Keratinocyte (primary cell): Measurements from ENCODE around the gene TMEM120B. TPM values are rescaled to one million over a fixed set of nuclear protein-coding genes. Genes with fewer than 3 reads are reported as not detected.

Experiments used
- DNase-seq: peaks from one replicate; pipeline ENCODE4 v3.0.0-alpha.2; 2011; ENCODE audit warnings: low read depth, missing footprints, low spot score
- FAIRE-seq: peaks from 2 replicates; lab custom pipeline; 2011; peaks lifted over from hg19 to GRCh38; lab: Jason Lieb, UNC
- H2AFZ ChIP-seq: 2 replicates; pipeline ENCODE4 v1.6.0; 2012; ENCODE audit warnings: low read length, control low read depth, inconsistent platforms; ENCODE audit not compliant: control insufficient read depth
- H3K27ac ChIP-seq: 2 replicates; pipeline ENCODE4 v1.5.1; 2011; ENCODE audit warnings: low read length; ENCODE audit not compliant: control insufficient read depth, insufficient read depth
- H3K27me3 ChIP-seq: 3 replicates; pipeline ENCODE4 v1.6.0; 2011; ENCODE audit warnings: low read length; ENCODE audit not compliant: control insufficient read depth, insufficient read depth; ENCODE audit errors: extremely low read depth
- H3K36me3 ChIP-seq, 2 experiments: 2 replicates in 1 of 2; 3 replicates in 1 of 2; pipeline ENCODE4 v1.5.1; 2011; ENCODE audit warnings: low read length in 2 of 2, mild to moderate bottlenecking in 1 of 2; ENCODE audit not compliant: control insufficient read depth in 2 of 2, insufficient read depth in 2 of 2; ENCODE audit errors: extremely low read depth in 1 of 2
- H3K4me1 ChIP-seq: 3 replicates; pipeline ENCODE4 v1.5.1; 2011; ENCODE audit warnings: low read length; ENCODE audit not compliant: control insufficient read depth, insufficient read depth; ENCODE audit errors: extremely low read depth
- H3K4me2 ChIP-seq: 3 replicates; pipeline ENCODE4 v1.6.0; 2011; ENCODE audit warnings: low read depth, low read length; ENCODE audit not compliant: control insufficient read depth, insufficient read depth; ENCODE audit errors: extremely low read depth
- H3K4me3 ChIP-seq, 3 experiments: fragments of 200-600 bp in 1 of 3; sonication (generic) in 1 of 3; 2 replicates in 2 of 3; 3 replicates in 1 of 3; pipeline ENCODE4 v1.5.1; 2011 to 2016; ENCODE audit warnings: low read length in 3 of 3, mild to moderate bottlenecking in 3 of 3, control low read depth in 2 of 3, inconsistent platforms in 1 of 3, low read depth in 1 of 3, mixed read lengths in 1 of 3, mixed run types in 1 of 3, moderate library complexity in 1 of 3; ENCODE audit not compliant: control insufficient read depth in 2 of 3, insufficient read depth in 2 of 3; ENCODE audit errors: extremely low read depth in 1 of 3
- H3K79me2 ChIP-seq: 2 replicates; pipeline ENCODE4 v1.6.0; 2012; ENCODE audit warnings: low read length; ENCODE audit not compliant: control insufficient read depth, insufficient read depth
- H3K9ac ChIP-seq: 3 replicates; pipeline ENCODE4 v1.6.0; 2011; ENCODE audit warnings: low read length; ENCODE audit not compliant: control insufficient read depth, insufficient read depth; ENCODE audit errors: extremely low read depth
- H3K9me1 ChIP-seq: 3 replicates; pipeline ENCODE4 v1.6.0; 2011; ENCODE audit warnings: low read length; ENCODE audit not compliant: control insufficient read depth, insufficient read depth; ENCODE audit errors: extremely low read depth
- H3K9me3 ChIP-seq: 2 replicates; pipeline ENCODE4 v1.5.1; 2012; ENCODE audit warnings: low read depth, low read length; ENCODE audit not compliant: control insufficient read depth
- H4K20me1 ChIP-seq: 3 replicates; pipeline ENCODE4 v1.6.0; 2011; ENCODE audit warnings: low read length; ENCODE audit not compliant: control insufficient read depth, insufficient read depth; ENCODE audit errors: extremely low read depth
- EZH2 ChIP-seq: IDR thresholded peaks from one replicate; pipeline ENCODE4 v1.6.1; 2012; ENCODE audit warnings: inconsistent platforms, mild to moderate bottlenecking, low read length, moderate library complexity
- dilution Hi-C: fragments of 300-500 bp; cut with MboI; formaldehyde crosslinking; loops from one replicate; pipeline ENCODE4 v1.7.0; 2020; ENCODE audit warnings: low sequenced_read_pairs; ENCODE audit not compliant: extremely low pct_ligation_motif_present
- polyA plus RNA-seq, 5 experiments: library from polyadenylated mRNA; depleted of rRNA in 3 of 5; stranded (reverse) in 3 of 5; stranded (forward) in 1 of 5; unstranded in 1 of 5; fragments of >200 nt; gene quantifications; 1 replicate in 1 of 5; 2 replicates in 3 of 5; 3 replicates in 1 of 5; pipeline versions ENCODE4 v1.2.1 to v1.2.3, GENCODE V29; 2011 to 2012; ENCODE audit warnings: missing spikeins in 2 of 5, low read depth in 1 of 5, low replicate concordance in 1 of 5
- TF ChIP-seq, protein P1 (sequence below), 3 experiments: IDR thresholded peaks in 1 of 3; conservative IDR thresholded peaks in 1 of 3; optimal IDR thresholded peaks in 1 of 3; 2 replicates in 2 of 3; 3 replicates in 1 of 3; pipeline versions ENCODE3 to v1.5.1; 2011; ENCODE audit warnings: low read length in 3 of 3, mild to moderate bottlenecking in 3 of 3, moderate library complexity in 2 of 3, control low read depth in 1 of 3, inconsistent platforms in 1 of 3; ENCODE audit not compliant: insufficient read depth in 2 of 3; ENCODE audit errors: extremely low read depth in 1 of 3

Gene TMEM120B
- polyA plus RNA-seq, 1 donor (not counting 4 experiments of a cell fraction or from before 2014, with no cell fraction given): 6.9 TPM

DNA sequence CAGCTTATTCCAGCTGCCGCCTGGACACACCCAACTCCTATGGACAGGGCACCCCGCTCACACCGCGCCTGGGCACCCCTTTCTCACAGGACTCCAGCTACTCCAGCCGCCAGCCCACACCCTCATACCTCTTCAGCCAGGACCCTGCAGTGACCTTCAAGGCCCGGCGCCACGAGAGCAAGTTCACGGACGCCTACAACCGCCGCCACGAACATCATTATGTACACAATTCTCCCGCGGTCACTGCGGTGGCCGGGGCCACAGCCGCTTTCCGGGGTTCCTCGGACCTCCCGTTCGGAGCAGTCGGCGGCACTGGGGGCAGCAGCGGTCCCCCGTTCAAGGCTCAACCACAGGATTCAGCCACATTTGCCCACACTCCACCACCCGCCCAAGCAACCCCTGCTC is 97.2 kb downstream of the TMEM120B start:
- Histone ChIP-seq H3K36me3 (peaks cover 37 to 38% of the 10 kb centered on the region in 2 experiments), H4K20me1 (peaks cover 20% of the 10 kb centered on the region), H2AFZ (no peak overlapping the region), H3K27me3 (no peaks in the 10 kb centered on the region), H3K4me1 (peaks cover 42% of the 10 kb centered on the region), H3K4me2 (no peak overlapping the region), H3K9me1 (no peaks in the 10 kb centered on the region), H3K79me2 (peaks cover 84% of the 10 kb centered on the region), H3K4me3 (no peak overlapping the region), H3K9ac (no peak overlapping the region), H3K27ac (no peak overlapping the region), H3K9me3 (no peaks in the 10 kb centered on the region)
- TF ChIP-seq, protein P1, sequence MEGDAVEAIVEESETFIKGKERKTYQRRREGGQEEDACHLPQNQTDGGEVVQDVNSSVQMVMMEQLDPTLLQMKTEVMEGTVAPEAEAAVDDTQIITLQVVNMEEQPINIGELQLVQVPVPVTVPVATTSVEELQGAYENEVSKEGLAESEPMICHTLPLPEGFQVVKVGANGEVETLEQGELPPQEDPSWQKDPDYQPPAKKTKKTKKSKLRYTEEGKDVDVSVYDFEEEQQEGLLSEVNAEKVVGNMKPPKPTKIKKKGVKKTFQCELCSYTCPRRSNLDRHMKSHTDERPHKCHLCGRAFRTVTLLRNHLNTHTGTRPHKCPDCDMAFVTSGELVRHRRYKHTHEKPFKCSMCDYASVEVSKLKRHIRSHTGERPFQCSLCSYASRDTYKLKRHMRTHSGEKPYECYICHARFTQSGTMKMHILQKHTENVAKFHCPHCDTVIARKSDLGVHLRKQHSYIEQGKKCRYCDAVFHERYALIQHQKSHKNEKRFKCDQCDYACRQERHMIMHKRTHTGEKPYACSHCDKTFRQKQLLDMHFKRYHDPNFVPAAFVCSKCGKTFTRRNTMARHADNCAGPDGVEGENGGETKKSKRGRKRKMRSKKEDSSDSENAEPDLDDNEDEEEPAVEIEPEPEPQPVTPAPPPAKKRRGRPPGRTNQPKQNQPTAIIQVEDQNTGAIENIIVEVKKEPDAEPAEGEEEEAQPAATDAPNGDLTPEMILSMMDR (optimal IDR thresholded peaks at IDR 0.05 in 1 of 3, IDR thresholded peaks at IDR 0.05 in 1 of 3, conservative IDR thresholded peaks at IDR 0.05 in 1 of 3; ENCODE audit: extremely low read depth in 1 of 3, insufficient read depth in 2 of 3, low read length in 3 of 3): no peak
- TF ChIP-seq EZH2: no peak
- no peak for DNase-seq
- FAIRE-seq: no peak
- dilution Hi-C loops: no loop called here

DNA sequence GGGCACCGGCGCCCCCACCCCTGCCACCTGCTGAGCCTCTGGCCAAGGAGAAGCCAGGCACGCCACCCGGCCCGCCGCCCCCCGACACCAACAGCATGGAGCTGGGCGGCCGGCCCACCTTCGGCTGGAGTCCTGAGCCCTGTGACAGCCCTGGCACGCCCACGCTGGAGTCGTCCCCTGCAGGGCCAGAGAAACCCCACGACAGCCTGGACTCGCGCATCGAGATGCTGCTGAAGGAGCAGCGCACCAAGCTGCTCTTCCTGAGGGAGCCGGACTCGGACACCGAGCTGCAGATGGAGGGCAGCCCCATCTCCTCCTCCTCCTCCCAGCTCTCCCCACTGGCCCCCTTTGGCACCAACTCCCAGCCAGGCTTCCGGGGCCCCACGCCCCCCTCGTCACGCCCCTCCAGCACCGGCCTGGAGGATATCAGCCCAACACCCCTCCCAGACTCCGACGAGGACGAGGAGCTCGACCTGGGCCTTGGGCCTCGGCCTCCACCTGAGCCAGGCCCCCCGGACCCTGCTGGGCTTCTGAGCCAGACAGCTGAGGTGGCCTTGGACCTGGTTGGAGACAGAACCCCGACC is 97.8 kb downstream of the TMEM120B start:
- Histone ChIP-seq H3K9me1 (no peaks in the 10 kb centered on the region), H2AFZ (no peak overlapping the region), H3K4me2 (no peak overlapping the region), H3K9me3 (no peaks in the 10 kb centered on the region), H3K27ac (no peak overlapping the region), H3K36me3 (peaks cover 41 to 42% of the 10 kb centered on the region in 2 experiments), H3K79me2 (peaks cover 78% of the 10 kb centered on the region), H3K27me3 (no peaks in the 10 kb centered on the region), H3K9ac (no peak overlapping the region), H3K4me3 (no peak overlapping the region), H3K4me1 (peaks cover 42% of the 10 kb centered on the region), H4K20me1 (peaks cover 20% of the 10 kb centered on the region)
- dilution Hi-C loops: no loop called here
- DNase-seq: no peak
- no peak for FAIRE-seq
- TF ChIP-seq, protein P1 (optimal IDR thresholded peaks at IDR 0.05 in 1 of 3, IDR thresholded peaks at IDR 0.05 in 1 of 3, conservative IDR thresholded peaks at IDR 0.05 in 1 of 3; ENCODE audit: extremely low read depth in 1 of 3, insufficient read depth in 2 of 3, low read length in 3 of 3): no peak
- no peak for TF ChIP-seq EZH2
